Chondrocyte (in vitro differentiated cells): ENCODE data around the gene CCR7. TPM values are rescaled to one million over a fixed set of nuclear protein-coding genes. Genes with fewer than 3 reads are reported as not detected.

Source experiments
- DNase-seq: peaks from one replicate; pipeline ENCODE4 v3.0.0; 2021; ENCODE audit warnings: mixed read lengths, low spot score
- H3K27ac Mint-ChIP-seq: one replicate; pipeline ENCODE4 v1.8.0; 2021; ENCODE audit warnings: mild to moderate bottlenecking, moderate library complexity, mixed read lengths; ENCODE audit not compliant: unreplicated experiment
- H3K27me3 Mint-ChIP-seq: 2 replicates; pipeline ENCODE4 v1.8.0; 2021; ENCODE audit warnings: low read depth, mixed read lengths
- H3K36me3 Mint-ChIP-seq: 2 replicates; pipeline ENCODE4 v1.8.0; 2021; ENCODE audit warnings: low read depth, mixed read lengths
- H3K4me1 Mint-ChIP-seq: 2 replicates; pipeline ENCODE4 v1.8.0; 2021; ENCODE audit warnings: low read depth, mild to moderate bottlenecking, mixed read lengths
- H3K4me3 Mint-ChIP-seq: one replicate; pipeline ENCODE4 v1.8.0; 2021; ENCODE audit warnings: mild to moderate bottlenecking, moderate library complexity, mixed read lengths; ENCODE audit not compliant: unreplicated experiment
- H3K9me3 Mint-ChIP-seq: 2 replicates; pipeline ENCODE4 v1.8.0; 2021; ENCODE audit warnings: low read depth, mixed read lengths
- CTCF ChIP-seq: fragments of 200-600 bp; sonication (generic); IDR thresholded peaks from 2 replicates; pipeline ENCODE4 v1.5.0; 2021; ENCODE audit warnings: antibody characterized with exemption, mild to moderate bottlenecking, moderate library complexity
- total RNA-seq: library from RNA; stranded (reverse); gene quantifications from 3 replicates; pipeline ENCODE4 v1.2.1, GENCODE V29; 2021

CCR7 gene
- total RNA-seq, 1 donor from 2014 or later: not detected

- peak overlapping the region; percentile 45 for H3K4me3 Mint-ChIP-seq
- peak overlapping the region; percentile 85 for H3K27ac Mint-ChIP-seq
- peaks cover 36% of the 10 kb centered on the region for H3K4me1 Mint-ChIP-seq
- peaks cover 7% of the 10 kb centered on the region for H3K27me3 Mint-ChIP-seq
- no peaks in the 10 kb centered on the region for H3K9me3 Mint-ChIP-seq
- no peaks in the 10 kb centered on the region for H3K36me3 Mint-ChIP-seq
- no peak for DNase-seq
- TF ChIP-seq CTCF: peak; percentile 98
Observed at GRCh38 chr17:40559954-40560591, 5.2 kb downstream of the CCR7 start.

- Mint-ChIP-seq H3K36me3 (no peaks in the 10 kb centered on the region), H3K27me3 (peaks cover 6% of the 10 kb centered on the region), H3K9me3 (no peaks in the 10 kb centered on the region), H3K4me1 (peaks cover 36% of the 10 kb centered on the region), H3K4me3 (no peak overlapping the region), H3K27ac (peak overlapping the region; percentile 85)
- TF ChIP-seq CTCF: no peak
- DNase-seq: no peak
Observed at GRCh38 chr17:40559564-40559916, 5.7 kb downstream of the CCR7 start.

- Mint-ChIP-seq H3K4me1 (peaks cover 41% of the 10 kb centered on the region), H3K9me3 (no peaks in the 10 kb centered on the region), H3K4me3 (no peak overlapping the region), H3K27ac (no peak overlapping the region), H3K27me3 (peaks cover 4% of the 10 kb centered on the region), H3K36me3 (no peaks in the 10 kb centered on the region)
- TF ChIP-seq CTCF: no peak
- DNase-seq: no peak
Observed at GRCh38 chr17:40558890-40559563, 6.2 kb downstream of the CCR7 start.

- Mint-ChIP-seq H3K9me3 (no peaks in the 10 kb centered on the region), H3K36me3 (no peaks in the 10 kb centered on the region), H3K4me1 (peaks cover 47% of the 10 kb centered on the region), H3K4me3 (no peak overlapping the region), H3K27ac (no peak overlapping the region), H3K27me3 (no peaks in the 10 kb centered on the region)
- DNase-seq: no peak
- TF ChIP-seq CTCF: no peak
Observed at GRCh38 chr17:40558300-40558889, 6.9 kb downstream of the CCR7 start.

- peaks cover 54% of the 10 kb centered on the region for H3K4me1 Mint-ChIP-seq
- H3K36me3 Mint-ChIP-seq: no peaks in the 10 kb centered on the region
- no peaks in the 10 kb centered on the region for H3K9me3 Mint-ChIP-seq
- H3K27ac Mint-ChIP-seq: peak overlapping the region; percentile 45
- H3K27me3 Mint-ChIP-seq: no peaks in the 10 kb centered on the region
- no peak for DNase-seq
- H3K4me3 Mint-ChIP-seq: no peak overlapping the region
- no peak for TF ChIP-seq CTCF
Observed at GRCh38 chr17:40557531-40558299, 7.6 kb downstream of the CCR7 start.
